ENCODE results near the gene DNALI1.
"Not testable (repeated sequence)": the region's sequence is repeated elsewhere in the genome, so short reads cannot be mapped to it uniquely, and the experiment has no call there.

The DNALI1 gene

GRCh38 chr1:37557402-37557801 is 662 bp downstream of the DNALI1 start:
- no peak for DNase-seq

- DNase-seq, result no peak
Observed at GRCh38 chr1:37558411-37558810, 1.7 kb downstream of the DNALI1 start.

- no peak for DNase-seq
Observed at GRCh38 chr1:37559080-37559479, 2.3 kb downstream of the DNALI1 start.

GRCh38 chr1:37559957-37560379 is 3.2 kb downstream of the DNALI1 start:
- not testable (repeated sequence) for DNase-seq

GRCh38 chr1:37560401-37561132 is 3.8 kb downstream of the DNALI1 start:
- DNase-seq, result no peak

- no peak for DNase-seq
Observed at GRCh38 chr1:37561133-37562132, 4.7 kb downstream of the DNALI1 start.

- no peak for DNase-seq
Observed at GRCh38 chr1:37562984-37563383, 6.2 kb downstream of the DNALI1 start.

- no peak for DNase-seq
Observed at GRCh38 chr1:37564892-37565291, 8.2 kb downstream of the DNALI1 start.

GRCh38 chr1:37567023-37567422 is 10.3 kb downstream of the DNALI1 start:
- no peak for DNase-seq

- DNase-seq, result no peak
Observed at GRCh38 chr1:37570528-37571334, 14.0 kb downstream of the DNALI1 start.

- DNase-seq, result no peak
Observed at GRCh38 chr1:37574834-37575480, 18.2 kb downstream of the DNALI1 start.

GRCh38 chr1:37575692-37576091 is 19.0 kb downstream of the DNALI1 start:
- DNase-seq, result no peak

GRCh38 chr1:37584544-37584943 is 27.8 kb downstream of the DNALI1 start:
- not testable (repeated sequence) for DNase-seq

GRCh38 chr1:37588939-37589338 is 32.2 kb downstream of the DNALI1 start:
- no peak for DNase-seq

- no peak for DNase-seq
Observed at GRCh38 chr1:37593726-37594125, 37.0 kb downstream of the DNALI1 start.

GRCh38 chr1:37595440-37596181 is 38.9 kb downstream of the DNALI1 start, which contains the start of gene GNL2:
Gene GNL2 (minus strand): TSS chr1:37595937. CDS start chr1:37595822, 115 bp downstream.
- DNase-seq, result peak; percentile 51

GRCh38 chr1:37596182-37596667 is 39.5 kb downstream of the DNALI1 start:
- DNase-seq, result no peak

- DNase-seq, result no peak
Observed at GRCh38 chr1:37599940-37600339, 43.2 kb downstream of the DNALI1 start.

- DNase-seq, result no peak
Observed at GRCh38 chr1:37601441-37601840, 44.7 kb downstream of the DNALI1 start.

- DNase-seq, result no peak
Observed at GRCh38 chr1:37602750-37603694, 46.3 kb downstream of the DNALI1 start.
